WI38 (cell line): Measurements from ENCODE around the gene TMEM158.

Experiments
- H3K4me3 ChIP-seq: 2 replicates; pipeline ENCODE4 v1.5.1; 2011; ENCODE audit warnings: low read depth, mild to moderate bottlenecking, control low read depth, low read length
- CTCF ChIP-seq: IDR thresholded peaks from 2 replicates; pipeline ENCODE4 v1.5.1; 2012; ENCODE audit warnings: low read depth, mild to moderate bottlenecking, control low read depth, low read length

Gene TMEM158

DNA sequence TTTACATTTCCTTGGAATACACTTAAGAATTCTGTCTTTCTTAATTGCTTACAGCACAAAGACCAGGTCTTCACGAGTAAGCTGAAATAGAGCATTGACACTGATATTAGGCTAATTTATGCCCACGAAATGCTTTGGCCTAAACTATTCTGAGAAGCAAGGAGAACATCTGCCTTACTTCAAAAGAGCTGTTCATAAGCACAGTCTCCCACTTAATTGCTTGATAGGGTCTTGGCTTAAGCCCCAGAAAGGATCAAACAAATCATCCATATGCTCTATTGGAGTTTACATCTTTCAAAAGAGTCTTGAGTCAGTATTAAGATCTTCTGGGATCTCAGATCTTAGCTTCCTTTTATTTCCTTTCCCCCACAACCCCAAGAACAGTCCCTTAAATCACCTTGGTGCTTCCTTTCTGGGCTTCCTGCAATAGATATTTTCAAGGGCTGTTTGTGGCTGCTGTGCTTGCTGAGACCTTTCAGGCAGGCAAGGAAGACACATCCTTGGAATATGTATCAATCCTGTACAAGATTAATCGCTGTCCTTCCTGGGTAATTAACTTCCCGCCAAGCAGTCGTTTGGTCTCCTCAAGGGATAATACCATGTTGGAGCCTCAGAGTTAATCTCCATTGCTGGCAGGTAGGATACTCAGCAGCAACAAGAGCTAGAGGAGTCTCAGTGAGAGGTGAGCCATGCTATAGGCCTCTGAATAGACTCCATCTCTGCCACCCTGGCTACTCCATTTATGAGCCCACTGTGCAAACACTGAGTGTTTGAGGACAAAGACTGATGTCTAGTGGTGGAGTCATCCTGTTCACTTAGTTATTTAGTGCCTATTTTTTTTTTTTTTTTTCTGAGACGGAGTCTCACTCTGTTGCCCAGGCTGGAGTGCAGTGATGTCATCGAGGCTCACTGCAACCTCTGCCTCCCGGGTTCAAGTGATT is 37.1 kb downstream of the TMEM158 start:
- H3K4me3 ChIP-seq, result no peak overlapping the region
- TF ChIP-seq CTCF, result no peak

GRCh38 chr3:45187694-45188141 is 38.4 kb downstream of the TMEM158 start:
- no peak overlapping the region for H3K4me3 ChIP-seq

GRCh38 chr3:45186871-45187270 is 39.2 kb downstream of the TMEM158 start:
- no peak for TF ChIP-seq CTCF
- no peak overlapping the region for H3K4me3 ChIP-seq

More at GRCh38 chr3:45187694-45188141, 38.4 kb downstream of the TMEM158 start:
- TF ChIP-seq CTCF, result no peak

GRCh38 chr3:45185461-45185860 is 40.6 kb downstream of the TMEM158 start:
- no peak overlapping the region for H3K4me3 ChIP-seq
- TF ChIP-seq CTCF, result no peak

GRCh38 chr3:45185052-45185451 is 41.0 kb downstream of the TMEM158 start:
- no peak for TF ChIP-seq CTCF
- H3K4me3 ChIP-seq, result no peak overlapping the region

DNA sequence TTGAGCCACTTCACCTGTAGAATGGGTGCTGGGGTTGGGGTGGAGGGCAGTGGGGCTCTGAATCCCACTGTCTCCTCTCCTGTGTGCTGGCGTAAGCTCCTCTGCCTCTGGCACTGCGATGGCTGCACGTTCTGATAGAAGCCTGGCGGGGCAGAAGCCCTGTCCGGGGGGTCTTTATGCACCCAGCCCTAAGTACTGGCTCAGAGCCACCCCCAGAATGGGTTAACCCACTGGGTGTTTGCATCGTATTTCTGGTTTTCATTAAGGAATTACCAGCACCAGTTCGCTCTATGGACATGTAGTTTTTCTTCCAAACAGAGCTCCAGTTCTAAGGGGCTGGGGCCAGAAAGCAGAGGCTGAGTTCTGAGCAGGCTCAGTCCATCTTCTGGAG is 42.2 kb downstream of the TMEM158 start:
- no peak for TF ChIP-seq CTCF
- no peak overlapping the region for H3K4me3 ChIP-seq
